Peyer's patch (tissue), 4 donors: ENCODE results near the gene LRP6.

ENCODE experiments used
- POLR2A ChIP-seq, 2 donors: fragments of 450-650 bp; IDR thresholded peaks; one replicate each; pipeline ENCODE4 v1.5.1; 2017; ENCODE audit warnings: antibody characterized with exemption in 2 of 2, mild to moderate bottlenecking in 2 of 2, moderate library complexity in 2 of 2
- TF ChIP-seq, protein P1 (sequence below), 6 experiments: fragments of 450-650 bp in 4 of 6; fragments of 200-600 bp in 2 of 6; sonication (generic) in 1 of 6; IDR thresholded peaks; one replicate each; pipeline ENCODE4 v1.5.1; 2017 to 2019; ENCODE audit warnings: antibody characterized with exemption in 6 of 6, mild to moderate bottlenecking in 3 of 6, moderate library complexity in 1 of 6

- TF ChIP-seq, protein P1, sequence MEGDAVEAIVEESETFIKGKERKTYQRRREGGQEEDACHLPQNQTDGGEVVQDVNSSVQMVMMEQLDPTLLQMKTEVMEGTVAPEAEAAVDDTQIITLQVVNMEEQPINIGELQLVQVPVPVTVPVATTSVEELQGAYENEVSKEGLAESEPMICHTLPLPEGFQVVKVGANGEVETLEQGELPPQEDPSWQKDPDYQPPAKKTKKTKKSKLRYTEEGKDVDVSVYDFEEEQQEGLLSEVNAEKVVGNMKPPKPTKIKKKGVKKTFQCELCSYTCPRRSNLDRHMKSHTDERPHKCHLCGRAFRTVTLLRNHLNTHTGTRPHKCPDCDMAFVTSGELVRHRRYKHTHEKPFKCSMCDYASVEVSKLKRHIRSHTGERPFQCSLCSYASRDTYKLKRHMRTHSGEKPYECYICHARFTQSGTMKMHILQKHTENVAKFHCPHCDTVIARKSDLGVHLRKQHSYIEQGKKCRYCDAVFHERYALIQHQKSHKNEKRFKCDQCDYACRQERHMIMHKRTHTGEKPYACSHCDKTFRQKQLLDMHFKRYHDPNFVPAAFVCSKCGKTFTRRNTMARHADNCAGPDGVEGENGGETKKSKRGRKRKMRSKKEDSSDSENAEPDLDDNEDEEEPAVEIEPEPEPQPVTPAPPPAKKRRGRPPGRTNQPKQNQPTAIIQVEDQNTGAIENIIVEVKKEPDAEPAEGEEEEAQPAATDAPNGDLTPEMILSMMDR (IDR thresholded peaks at IDR 0.05) = no peak
- no peak for TF ChIP-seq POLR2A (IDR thresholded peaks at IDR 0.05)
These were observed 119.7 kb downstream of the LRP6 start for GRCh38 chr12:12147111-12147510.
